SKM-1 treated with dmso at 0.1 percent for 144 hours (cell line): ENCODE measurements around the gene ZNG1F.
"Not testable (repeated sequence)": the region's sequence is repeated elsewhere in the genome, so short reads cannot be mapped to it uniquely, and the experiment has no call there.

Source experiments
- DNase-seq: peaks from one replicate; lab custom pipeline; 2025; ENCODE audit not compliant: unreplicated experiment; lab: John Stamatoyannopoulos, UW

Gene ZNG1F

DNA sequence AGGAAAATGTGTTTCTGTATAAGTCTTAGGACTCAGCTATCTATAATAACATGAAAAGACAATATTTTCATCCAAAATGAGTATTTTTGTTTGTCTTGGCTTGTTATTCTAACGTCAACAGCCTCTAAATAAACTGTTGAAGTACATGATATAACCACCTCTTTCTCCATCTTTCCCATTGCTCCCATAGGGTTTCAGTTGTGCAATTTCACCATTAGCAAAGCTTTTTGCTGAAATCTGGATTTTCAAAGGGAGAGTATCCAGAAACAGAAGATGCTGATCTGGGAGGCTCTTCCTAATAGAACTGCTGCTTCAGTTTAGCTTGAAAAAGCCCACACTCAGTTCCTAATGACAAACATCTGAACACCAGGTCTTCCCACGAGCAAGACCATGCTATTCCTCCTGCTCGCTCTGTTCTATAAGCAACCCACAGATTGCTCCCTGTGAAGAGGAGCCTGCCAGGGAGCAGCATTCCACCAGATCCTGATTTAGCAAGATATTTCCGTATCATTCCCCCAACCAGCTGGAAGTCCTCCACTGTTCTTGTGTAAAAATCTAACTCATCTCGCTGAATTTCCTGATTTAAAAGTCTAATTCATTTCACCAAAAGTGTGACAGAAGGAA lies 101.8 kb downstream of the ZNG1F start:
- not testable (repeated sequence) for DNase-seq

DNA sequence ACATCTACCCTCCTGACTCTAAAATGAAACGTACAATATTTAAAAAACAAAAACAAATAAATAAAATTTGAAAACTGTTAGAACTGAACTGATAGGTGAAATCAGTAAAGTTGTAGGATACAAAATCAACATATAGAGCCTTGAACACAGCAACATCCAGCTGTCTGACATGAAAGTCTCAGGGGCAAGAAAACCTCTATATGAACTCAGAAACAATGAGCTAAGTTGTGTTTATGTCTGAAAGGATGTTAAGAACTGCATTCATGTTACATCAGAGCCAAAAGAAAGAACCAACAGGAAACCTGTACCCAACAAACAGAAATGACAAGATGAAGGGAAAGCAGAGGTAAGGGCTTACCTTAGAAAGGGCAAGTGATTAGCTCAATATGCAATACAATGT lies 102.4 kb downstream of the ZNG1F start:
- not testable (repeated sequence) for DNase-seq

DNA sequence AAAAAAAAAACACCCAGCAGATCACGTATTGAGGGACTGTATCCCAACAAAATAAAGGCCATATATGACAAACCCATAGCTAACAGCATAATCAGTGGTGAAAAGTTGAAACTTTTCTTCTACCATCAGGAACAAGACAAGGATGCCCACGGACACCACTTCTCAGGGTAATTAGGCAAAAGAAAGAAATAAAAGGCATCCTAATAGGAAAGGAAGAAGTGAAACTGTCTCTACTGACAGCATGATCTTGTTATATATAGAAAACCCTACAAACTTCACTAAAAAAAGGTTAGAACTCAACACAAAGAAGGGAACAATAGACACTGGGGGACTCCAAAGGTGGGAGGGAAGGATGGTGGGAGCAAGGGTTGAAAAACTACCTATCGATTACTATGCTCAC lies 102.9 kb downstream of the ZNG1F start:
- not testable (repeated sequence) for DNase-seq

DNA sequence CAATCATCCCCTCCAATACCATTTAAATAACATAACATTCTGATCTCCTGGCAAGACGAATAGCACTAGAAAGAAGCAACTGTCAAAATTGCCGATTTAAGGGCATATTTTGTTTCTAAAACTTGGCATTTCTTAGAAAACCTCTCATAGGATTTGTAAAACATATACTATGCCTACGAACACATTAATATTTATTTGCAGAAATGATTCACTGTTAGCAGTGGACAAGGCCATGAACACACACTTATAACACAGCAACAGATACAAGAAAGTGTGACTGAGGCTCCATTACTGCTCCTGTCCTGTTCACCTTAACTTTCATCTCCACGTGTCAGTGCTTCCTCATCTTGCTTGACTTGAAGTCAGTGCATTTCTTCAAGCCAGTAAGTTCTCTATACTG lies 106.8 kb downstream of the ZNG1F start:
- not testable (repeated sequence) for DNase-seq
